Activated effector memory CD4-positive, alpha-beta T cell treated with Interleukin-2 at 50 U/mL for 16 hours (primary cell): ENCODE measurements around the gene SLC25A22.

Experiments
- DNase-seq: peaks from one replicate; pipeline ENCODE4 v3.0.0-alpha.2; 2020

Gene SLC25A22

GRCh38 chr11:821512-822371 is 23.7 kb upstream of the SLC25A22 start:
- no peak for DNase-seq

GRCh38 chr11:820655-821511 is 22.8 kb upstream of the SLC25A22 start:
- no peak for DNase-seq

GRCh38 chr11:819943-820649 is 22.0 kb upstream of the SLC25A22 start:
- peak; percentile 93 for DNase-seq

DNA sequence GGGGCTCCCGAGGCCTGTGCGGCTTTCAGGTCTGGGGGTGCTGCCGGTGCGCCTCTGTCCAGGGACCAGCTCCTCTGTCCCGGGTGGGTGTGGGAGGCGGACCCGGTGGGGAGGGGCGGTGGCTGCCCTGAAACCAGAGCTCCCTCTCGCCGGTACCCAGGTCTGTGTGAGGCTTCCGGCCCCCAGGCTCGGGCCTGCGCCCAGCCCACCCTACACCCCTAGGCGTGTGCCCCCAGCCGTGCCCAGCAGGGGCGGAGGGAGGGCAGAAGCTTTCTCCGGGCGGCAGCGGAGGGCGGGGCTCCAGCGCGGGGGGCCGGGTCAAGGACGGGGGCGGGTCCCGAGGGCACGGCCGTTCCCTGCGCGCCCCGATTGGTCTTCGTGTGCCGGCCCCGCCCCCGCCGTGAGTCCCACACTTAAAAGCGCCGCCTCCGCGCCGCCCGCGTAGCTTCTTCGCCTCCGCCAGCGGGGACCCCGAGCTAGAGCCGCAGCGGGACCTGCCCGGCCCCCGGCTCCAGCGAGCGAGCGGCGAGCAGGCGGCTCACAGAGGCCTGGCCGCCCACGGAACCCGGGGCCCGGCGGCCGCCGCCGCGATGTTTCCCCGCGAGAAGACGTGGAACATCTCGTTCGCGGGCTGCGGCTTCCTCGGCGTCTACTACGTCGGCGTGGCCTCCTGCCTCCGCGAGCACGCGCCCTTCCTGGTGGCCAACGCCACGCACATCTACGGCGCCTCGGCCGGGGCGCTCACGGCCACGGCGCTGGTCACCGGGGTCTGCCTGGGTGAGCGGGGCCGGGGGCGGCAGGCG is 21.2 kb upstream of the SLC25A22 start:
- DNase-seq: peak; percentile 86

DNA sequence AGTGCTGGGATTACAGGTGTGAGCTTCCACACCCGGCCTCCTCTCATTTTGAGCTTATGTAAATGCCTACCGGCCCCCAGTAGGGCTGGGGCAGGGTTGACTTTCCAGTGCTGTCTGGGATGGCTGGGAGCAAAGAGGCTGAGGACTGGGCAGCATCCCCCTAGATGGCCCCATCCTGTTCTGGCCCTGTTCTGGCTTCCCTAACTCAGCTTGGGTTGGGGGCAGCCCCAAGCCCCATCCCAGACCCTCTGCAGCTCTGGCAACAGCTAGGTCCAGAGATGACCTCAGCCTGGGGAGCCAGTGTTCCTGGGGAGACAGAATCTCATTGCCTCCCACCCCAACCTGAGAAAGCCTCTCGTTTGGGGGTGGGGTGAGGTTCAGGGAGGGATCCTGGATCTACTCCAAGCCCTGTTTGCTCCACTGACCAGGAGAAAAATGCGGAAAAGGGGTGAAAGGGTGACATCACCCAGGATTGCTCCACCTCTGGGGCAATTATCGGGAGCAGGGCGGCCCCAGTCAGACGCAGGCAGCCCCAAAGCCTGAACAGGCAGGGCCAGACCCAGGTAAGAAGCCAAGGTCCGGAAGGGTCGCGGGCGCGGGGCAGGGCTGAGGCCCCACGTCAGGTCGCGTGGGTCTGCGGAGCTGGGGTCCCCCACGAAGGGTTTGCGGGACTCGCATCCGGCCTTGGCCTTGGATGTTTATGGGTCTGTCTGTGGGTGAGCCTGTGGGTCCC is 20.5 kb upstream of the SLC25A22 start, which contains the start of gene PNPLA2:
Gene PNPLA2 (plus strand): TSS at position 519 of the 733 bp plus-strand sequence. CDS start 805 bp downstream, outside the sequence.
- DNase-seq: no peak

DNA sequence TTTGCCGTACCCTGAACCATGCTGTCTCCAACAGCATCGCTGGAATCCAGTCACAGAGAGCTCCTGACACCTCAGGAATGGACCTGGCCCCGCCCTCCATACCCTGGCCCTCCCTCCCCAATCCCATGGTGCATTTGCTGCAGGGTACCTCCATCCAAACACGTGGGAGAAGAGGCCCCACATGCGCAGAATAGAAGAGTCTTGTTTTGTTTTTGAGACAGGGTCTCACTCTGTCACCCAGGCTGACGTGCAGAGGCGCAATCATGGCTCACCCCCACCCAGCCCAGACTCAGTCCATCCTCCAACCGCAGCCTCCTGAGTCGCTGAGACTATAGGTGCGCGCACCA is 18.3 kb upstream of the SLC25A22 start:
- no peak for DNase-seq

- DNase-seq: no peak
These were observed 17.8 kb upstream of the SLC25A22 start for GRCh38 chr11:815675-816432.

DNA sequence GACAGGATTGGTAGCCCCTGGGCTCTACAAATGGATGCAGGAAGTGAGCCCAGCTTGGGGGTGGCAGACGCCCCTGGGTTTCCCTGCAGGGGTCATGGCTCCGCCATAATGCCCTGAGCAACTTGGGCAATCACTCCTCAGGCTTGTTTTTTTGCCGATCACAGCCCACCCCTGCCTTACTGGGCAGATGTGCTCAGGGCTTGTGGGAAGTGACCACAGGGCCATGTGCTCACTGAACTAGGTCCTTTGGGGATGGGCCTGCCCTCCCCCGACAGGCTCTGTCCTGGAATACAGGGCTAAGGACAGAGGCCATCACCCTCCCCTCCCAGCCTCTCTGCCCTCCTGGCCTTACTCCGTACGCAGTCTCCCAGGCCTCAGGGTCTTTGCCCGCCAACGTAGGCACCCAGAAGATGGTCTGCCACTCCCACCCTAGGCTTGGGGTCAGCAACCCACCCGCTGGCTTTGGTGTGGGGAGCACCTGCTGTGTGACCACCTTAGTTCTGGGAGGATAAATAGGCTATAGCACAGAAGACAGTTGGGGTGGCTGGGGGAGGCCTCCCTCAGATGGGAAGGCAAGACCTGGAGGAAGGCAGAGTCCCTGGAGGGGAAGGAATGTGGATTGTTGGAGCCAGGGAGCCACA is 15.5 kb upstream of the SLC25A22 start:
- no peak for DNase-seq

DNA sequence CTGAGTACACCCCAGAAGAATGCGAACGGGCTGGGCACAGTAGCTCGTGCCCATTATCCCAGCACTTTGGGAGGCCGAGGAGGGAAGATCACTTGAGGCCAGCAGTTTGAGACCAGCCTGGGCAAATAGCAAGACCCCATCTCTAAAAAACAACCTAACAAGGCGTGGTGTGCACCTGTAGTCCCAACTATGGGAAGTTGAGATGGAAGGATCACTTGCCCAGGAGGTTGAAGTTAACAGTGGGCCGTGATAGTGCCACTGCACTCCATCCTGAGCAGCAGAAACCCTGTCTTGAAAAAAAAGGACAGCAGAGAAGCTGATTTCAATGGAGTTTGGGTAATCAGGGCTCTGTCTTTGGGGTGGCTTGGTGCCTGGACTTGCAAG is 15.0 kb upstream of the SLC25A22 start:
- DNase-seq: no peak

DNA sequence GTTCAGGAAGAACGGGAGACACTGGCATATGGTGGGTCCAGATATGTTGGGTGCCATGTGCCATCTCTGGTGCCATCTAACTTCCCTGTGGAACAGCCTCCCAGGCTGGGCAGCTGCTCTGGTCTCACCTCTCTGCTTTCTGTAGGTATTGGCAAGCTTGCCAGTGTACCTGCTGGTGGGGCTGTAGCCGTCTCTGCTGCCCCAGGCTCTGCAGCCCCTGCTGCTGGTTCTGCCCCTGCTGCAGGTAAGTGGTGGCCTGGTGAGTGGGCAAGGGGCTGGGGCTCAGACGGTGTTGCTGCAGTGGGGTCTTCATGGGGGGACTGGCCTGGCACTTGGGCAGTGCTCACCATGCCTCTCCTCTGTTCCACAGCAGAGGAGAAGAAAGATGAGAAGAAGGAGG is 14.3 kb upstream of the SLC25A22 start:
- DNase-seq: no peak

DNA sequence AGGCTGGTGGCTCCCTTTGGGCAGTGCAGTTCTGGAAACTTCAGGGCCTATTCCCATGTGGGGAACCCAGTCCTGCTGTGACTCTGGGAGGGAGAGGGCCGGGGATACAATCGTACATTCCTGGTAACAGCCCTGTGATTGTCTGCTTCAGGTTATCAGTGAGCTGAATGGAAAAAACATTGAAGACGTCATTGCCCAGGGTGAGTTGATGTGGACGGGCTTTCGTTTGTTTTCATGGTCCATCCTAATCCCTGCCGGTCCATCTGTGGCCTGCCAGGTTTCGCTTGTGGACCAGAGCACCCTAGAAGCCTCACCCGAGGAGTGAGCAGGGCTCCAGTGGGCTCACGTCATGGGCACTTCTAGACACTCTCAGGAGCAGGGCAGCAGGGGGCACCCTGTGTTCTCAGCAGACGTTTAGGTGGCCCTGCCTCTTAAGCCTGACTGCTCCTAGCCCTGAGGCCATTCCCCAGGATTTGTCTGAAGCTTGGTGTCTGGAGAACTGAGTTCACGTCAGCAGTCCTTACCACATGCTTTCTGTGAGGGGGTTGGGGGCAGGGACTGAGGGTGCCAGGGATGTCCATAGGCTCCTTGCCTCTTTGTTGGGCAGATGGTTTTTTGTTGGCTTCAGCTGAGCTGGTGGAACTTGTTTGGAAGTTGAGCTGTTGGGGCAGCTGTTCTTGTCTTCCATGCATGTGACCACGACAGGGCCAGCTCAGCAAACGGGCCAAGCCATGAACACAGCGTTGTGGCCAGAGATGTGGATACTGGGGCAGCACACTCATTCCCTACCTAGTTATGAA is 13.6 kb upstream of the SLC25A22 start:
- DNase-seq: no peak

- DNase-seq: no peak
These were observed 12.0 kb upstream of the SLC25A22 start for GRCh38 chr11:810040-810567.

GRCh38 chr11:809287-810039 is 11.4 kb upstream of the SLC25A22 start, which contains the start of gene RPLP2:
Gene RPLP2 (plus strand): TSS chr11:809967. CDS start chr11:810235, 268 bp downstream.
- peak; percentile 95 for DNase-seq

GRCh38 chr11:808427-809286 is 10.6 kb upstream of the SLC25A22 start:
- DNase-seq: no peak

DNA sequence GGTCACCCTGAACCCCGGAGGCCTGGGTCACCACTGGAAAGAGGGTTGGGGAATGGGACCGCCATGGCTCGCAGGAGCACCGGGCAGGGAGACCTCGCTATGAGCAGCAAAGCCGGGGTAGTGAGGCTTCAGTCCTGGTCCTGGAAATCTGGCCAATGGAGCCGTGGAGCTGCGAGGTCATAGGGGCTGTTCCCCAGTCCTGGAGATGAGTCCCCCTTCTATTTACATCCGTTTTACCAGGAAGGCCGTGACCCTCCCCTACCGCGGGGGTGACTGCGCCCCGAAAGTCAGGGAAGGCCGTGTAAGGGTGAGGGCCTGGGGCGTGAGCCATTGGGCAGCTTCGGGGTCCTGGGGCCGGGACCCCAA is 6.5 kb upstream of the SLC25A22 start:
- DNase-seq: no peak

GRCh38 chr11:803770-804598 is 5.9 kb upstream of the SLC25A22 start:
- no peak for DNase-seq

DNA sequence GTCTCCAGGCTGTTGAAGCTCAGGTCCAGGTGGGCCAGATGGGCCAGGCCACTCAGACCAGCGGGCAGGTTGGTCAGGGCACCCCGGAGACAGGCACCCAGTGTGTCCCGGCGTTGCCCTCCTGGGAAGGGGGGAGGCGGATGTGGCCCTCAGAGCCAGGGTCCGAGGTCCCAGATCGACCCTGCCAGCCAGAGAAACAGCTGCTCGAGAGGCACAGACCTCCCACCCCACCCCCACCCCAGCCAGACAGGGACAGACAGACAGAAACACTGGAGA is 5.3 kb upstream of the SLC25A22 start:
- DNase-seq: no peak
